H54 (cell line): Measurements from ENCODE around the gene GLT8D2.
"Not testable (repeated sequence)": the region's sequence is repeated elsewhere in the genome, so short reads cannot be mapped to it uniquely, and the experiment has no call there.

Source experiments
- DNase-seq: peaks from one replicate; pipeline ENCODE4 v3.0.0; 2011; ENCODE audit warnings: low spot score, mixed read lengths; ENCODE audit not compliant: insufficient read length
- FAIRE-seq: peaks from 3 replicates; lab custom pipeline; 2011; peaks lifted over from hg19 to GRCh38; lab: Jason Lieb, UNC
- POLR2A ChIP-seq: IDR thresholded peaks from 2 replicates; pipeline ENCODE4 v1.6.1; 2011; ENCODE audit warnings: low read depth, mild to moderate bottlenecking, low read length

The GLT8D2 gene

GRCh38 chr12:104026841-104027599 is 23.0 kb downstream of the GLT8D2 start:
- DNase-seq (no peak), FAIRE-seq (no peak)
- no peak for TF ChIP-seq POLR2A

GRCh38 chr12:104025771-104026170 is 24.2 kb downstream of the GLT8D2 start:
- TF ChIP-seq POLR2A, result no peak
- DNase-seq, result no peak
- FAIRE-seq, result no peak

- DNase-seq (no peak), FAIRE-seq (no peak)
- no peak for TF ChIP-seq POLR2A
Measured at GRCh38 chr12:104024348-104024747, 25.6 kb downstream of the GLT8D2 start.

DNA sequence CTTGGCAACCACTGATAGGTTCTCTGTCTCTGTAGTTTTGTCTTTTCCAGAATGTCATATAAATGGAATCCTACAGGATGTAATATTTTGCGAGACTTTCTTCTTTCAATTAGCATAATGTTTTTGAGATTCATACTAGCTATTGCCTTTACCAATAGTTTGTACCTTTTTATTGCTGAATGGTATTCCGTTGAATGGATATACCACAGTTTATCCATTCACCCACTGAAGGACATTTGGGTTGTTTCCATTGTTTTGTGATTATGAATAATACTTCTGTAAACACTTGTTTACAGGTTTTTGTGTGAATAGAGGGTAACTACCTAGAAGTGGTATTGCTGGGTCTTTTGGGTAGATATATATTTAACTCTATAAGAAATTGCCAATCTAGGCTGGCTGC is 26.3 kb downstream of the GLT8D2 start:
- FAIRE-seq (no peak), DNase-seq (no peak)
- no peak for TF ChIP-seq POLR2A

DNA sequence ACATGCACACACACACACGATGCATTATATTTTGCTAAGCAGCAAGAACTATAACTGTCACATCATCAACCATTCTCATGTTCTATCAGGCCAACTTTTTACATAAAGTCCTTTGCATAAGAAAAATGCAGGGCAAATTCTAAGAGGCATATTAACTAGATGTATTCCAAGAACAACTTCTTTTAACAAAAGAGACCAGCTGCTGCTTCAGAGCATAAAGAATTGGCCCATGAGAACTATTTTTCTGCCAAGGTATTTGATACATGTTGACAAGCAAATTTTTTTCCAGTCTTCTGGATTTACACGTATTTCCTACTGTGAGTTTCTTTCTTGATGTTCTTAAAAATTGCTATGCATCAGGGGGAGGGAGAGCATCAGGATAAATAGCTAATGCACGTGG is 27.2 kb downstream of the GLT8D2 start:
- DNase-seq (no peak), FAIRE-seq (no peak)
- no peak for TF ChIP-seq POLR2A

DNA sequence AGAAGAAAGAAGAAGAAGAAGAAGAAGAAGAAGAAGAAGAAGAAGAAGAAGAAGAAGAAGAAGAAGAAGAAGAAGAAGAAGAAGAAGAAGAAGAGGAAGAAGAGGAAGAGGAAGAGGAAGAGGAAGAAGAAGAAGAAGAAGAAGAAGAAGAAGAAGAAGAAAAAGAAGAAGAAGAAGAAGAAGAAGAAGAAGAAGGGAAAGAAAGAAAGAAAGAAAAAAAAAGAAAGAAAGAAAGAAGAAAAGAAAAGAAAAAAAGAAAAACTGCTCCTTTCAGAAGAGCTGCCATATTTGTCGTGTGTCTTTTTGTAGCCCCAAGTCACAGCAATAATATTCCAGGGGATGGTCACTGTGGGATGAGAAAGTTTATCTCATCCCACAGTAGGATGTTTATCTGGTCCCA is 28.1 kb downstream of the GLT8D2 start:
- DNase-seq, FAIRE-seq: not testable (repeated sequence)

DNA sequence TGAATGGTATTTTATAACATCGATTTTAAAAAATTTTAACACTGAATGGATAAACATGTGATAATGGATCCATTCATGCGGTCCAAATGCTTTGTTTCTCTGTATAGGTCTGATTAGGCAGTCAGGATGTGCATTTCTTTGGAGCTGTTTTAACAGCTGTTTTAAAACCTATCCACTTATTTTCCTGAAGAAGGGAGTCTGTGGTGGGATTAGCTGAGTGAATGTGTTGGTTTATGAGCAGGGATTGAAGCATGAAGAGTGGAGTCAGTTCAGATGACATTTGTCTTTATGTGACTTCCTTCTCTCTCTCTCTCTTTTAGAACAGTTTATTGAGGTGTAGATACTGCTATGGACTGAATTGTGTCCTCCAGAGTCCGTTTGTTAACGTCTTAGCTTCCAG is 37.7 kb downstream of the GLT8D2 start:
- FAIRE-seq, result no peak
- no peak for DNase-seq
- TF ChIP-seq POLR2A, result no peak

DNA sequence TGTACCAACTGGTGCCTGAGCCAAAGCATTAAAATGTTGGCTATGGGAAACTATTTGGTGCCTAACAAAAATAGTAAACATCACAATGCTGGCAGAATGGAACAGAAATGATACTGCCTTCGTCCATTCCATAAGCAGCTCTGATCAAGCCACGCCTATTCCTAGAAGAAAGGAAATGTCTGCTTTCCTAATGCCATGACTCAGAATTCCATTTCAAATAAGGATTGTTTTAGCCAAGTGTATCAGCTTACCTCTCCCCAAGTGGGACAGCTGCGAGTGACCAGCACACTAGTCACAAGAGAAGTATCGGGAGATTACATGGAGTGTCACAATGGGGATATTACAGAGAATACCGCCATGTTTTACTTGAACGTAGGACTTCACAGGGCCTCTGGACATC is 38.7 kb downstream of the GLT8D2 start:
- peak; percentile 83 for FAIRE-seq
- no peak for TF ChIP-seq POLR2A
- peak; percentile 42 for DNase-seq

GRCh38 chr12:104010606-104011169 is 39.3 kb downstream of the GLT8D2 start:
- no peak for FAIRE-seq
- TF ChIP-seq POLR2A, result no peak
- no peak for DNase-seq

DNA sequence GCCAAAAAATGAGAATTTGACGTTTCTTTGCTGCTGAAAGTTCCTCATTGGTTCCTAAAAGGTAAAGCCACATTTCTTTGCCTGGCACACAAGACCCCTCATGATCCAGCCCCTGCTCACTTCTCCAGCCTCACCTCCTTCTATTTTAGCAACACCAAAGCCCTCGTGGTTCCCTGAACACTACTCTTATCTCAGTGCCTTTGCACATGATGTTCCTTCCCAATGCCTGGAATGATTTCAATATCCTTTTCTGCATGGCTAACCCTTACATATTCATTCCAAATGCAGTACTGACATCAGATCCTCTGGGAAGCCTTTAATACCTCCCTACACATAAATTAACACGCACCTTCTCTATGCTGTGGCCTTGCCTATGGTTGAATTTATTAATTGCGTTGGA is 39.9 kb downstream of the GLT8D2 start:
- FAIRE-seq, result no peak

DNA sequence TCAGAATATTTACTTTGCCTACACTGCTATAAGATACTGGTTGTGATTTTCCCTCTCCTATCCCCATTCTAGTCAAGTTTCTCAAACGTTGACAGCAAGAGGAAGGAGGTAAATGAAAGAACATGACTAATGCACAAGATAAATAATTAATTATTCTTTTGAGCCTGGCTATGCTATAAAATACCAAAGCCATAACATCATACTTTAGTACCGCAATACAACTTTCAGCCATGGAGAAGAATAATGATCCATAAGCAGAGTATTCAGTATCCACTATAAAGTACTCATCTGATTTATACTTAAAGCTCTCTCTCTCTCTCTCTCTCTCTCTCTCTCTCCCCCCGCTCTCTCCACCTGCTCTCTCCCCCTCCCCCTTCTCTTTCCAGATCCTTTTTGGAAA is 43.1 kb downstream of the GLT8D2 start:
- FAIRE-seq (no peak), DNase-seq (peak; percentile 20)
- no peak for TF ChIP-seq POLR2A

More for the DNA sequence above, 39.9 kb downstream of the GLT8D2 start:
- no peak for DNase-seq
- no peak for TF ChIP-seq POLR2A

GRCh38 chr12:104003596-104003995 is 46.4 kb downstream of the GLT8D2 start:
- no peak for DNase-seq
- TF ChIP-seq POLR2A, result no peak
- FAIRE-seq, result no peak

DNA sequence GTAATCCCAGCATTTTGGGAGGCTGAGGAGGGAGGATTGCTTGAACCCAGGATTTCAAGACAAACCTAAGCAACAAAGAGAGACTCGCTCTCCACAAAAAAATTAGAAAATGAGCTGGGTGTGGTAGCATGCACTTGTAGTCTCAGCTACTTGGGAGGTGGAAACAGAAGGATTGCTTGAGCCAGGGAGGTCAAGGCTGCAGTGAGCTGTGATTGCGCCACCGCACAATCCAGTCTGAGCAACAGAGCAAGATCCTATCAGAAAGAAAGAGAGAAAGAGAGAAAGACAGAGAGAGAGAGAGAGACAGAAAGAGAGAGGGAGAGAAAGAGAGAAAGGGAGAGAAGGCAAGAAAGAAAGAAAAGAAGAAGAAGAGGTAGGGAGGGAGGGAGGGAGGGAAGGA is 47.3 kb downstream of the GLT8D2 start:
- no peak for TF ChIP-seq POLR2A
- FAIRE-seq (no peak), DNase-seq (no peak)

GRCh38 chr12:104000807-104001434 is 49.1 kb downstream of the GLT8D2 start:
- no peak for TF ChIP-seq POLR2A
- DNase-seq (no peak), FAIRE-seq (no peak)

GRCh38 chr12:103998976-103999375 is 51.0 kb downstream of the GLT8D2 start:
- FAIRE-seq (no peak), DNase-seq (no peak)
- no peak for TF ChIP-seq POLR2A
